Transverse colon (tissue), 4 donors: ENCODE data around the gene ARHGAP32. TPM values are rescaled to one million over a fixed set of nuclear protein-coding genes. Genes with fewer than 3 reads are reported as not detected.
"Not testable (repeated sequence)": the region's sequence is repeated elsewhere in the genome, so short reads cannot be mapped to it uniquely, and the experiment has no call there.

Experiments
- DNase-seq: peaks from one replicate; pipeline ENCODE4 v3.0.0-alpha.2; 2019
- H3K27ac ChIP-seq, 4 donors: fragments of 200-600 bp; sonication (generic); 2 replicates each; pipeline ENCODE4 v1.5.1; 2016 to 2018; ENCODE audit warnings: inconsistent platforms in 4 of 4
- H3K27me3 ChIP-seq: fragments of 200-600 bp; sonication (generic); 2 replicates; pipeline ENCODE4 v1.5.1; 2017; ENCODE audit warnings: inconsistent platforms
- H3K36me3 ChIP-seq, 4 donors: fragments of 200-600 bp; sonication (generic); 2 replicates each; pipeline ENCODE4 v1.5.1; 2017 to 2019; ENCODE audit warnings: inconsistent platforms in 4 of 4
- H3K4me1 ChIP-seq, 4 donors: fragments of 200-600 bp; sonication (generic); 2 replicates each; pipeline ENCODE4 v1.5.1; 2017 to 2020; ENCODE audit warnings: inconsistent platforms in 4 of 4
- H3K4me3 ChIP-seq, 4 donors: fragments of 200-600 bp; sonication (generic); 1 replicate in 1 of 4; 2 replicates in 3 of 4; pipeline versions ENCODE4 v1.5.1 to v1.6.1; 2017 to 2019; ENCODE audit warnings: inconsistent platforms in 4 of 4
- H3K9me3 ChIP-seq, 2 donors: fragments of 200-600 bp; sonication (generic); 2 replicates each; pipeline ENCODE4 v1.5.1; 2017 to 2019; ENCODE audit warnings: inconsistent platforms in 2 of 2
- EP300 ChIP-seq: sonication (generic); formaldehyde crosslinking; IDR thresholded peaks from one replicate; pipeline ENCODE4 v1.6.1; 2017; ENCODE audit warnings: antibody characterized with exemption, low read depth
- POLR2A ChIP-seq: fragments of 450-650 bp; IDR thresholded peaks from one replicate; pipeline ENCODE4 v1.6.1; 2016; ENCODE audit warnings: antibody characterized with exemption, mild to moderate bottlenecking, moderate library complexity
- POLR2AphosphoS5 ChIP-seq, 3 donors: sonication (generic); formaldehyde crosslinking; IDR thresholded peaks; one replicate each; pipeline ENCODE4 v1.6.1; 2016; ENCODE audit warnings: antibody characterized with exemption in 3 of 3
- WGBS, 2 donors: methylation state at CpG; one replicate each; pipeline ENCODE4 v1.1.5; 2018; ENCODE audit warnings: low coverage in 1 of 2; 5-methylcytosine and 5-hydroxymethylcytosine counted together
- in situ Hi-C, 4 donors: fragments of 200-750 bp; cut with MboI; loops; one replicate each; pipeline versions ENCODE4 v1.15.0 to v1.15.1; 2017; ENCODE audit warnings: low sequenced_read_pairs in 3 of 4, low pct_ligation_motif_present in 1 of 4, low pct_unique_long_range_greater_than_20kb in 1 of 4
- intact Hi-C: fragments of 100-400 bp; cut with DNase I; formaldehyde crosslinking; loops from one replicate; pipeline ENCODE4 v1.15.1; 2023; ENCODE audit warnings: low total_unique reads
- total RNA-seq, 4 donors: library from RNA; depleted of rRNA; stranded (reverse); fragments of >200 nt; gene quantifications; one replicate each; pipeline ENCODE4 v1.1.0, GENCODE V29; 2016
- TF ChIP-seq, protein P1 (sequence below), 5 experiments: fragments of 200-600 bp in 3 of 5; fragments of 450-650 bp in 2 of 5; sonication (generic) in 3 of 5; IDR thresholded peaks; 1 replicate in 2 of 5; 2 replicates in 3 of 5; pipeline ENCODE4 v1.5.1; 2016 to 2017; ENCODE audit warnings: antibody characterized with exemption in 5 of 5, inconsistent platforms in 3 of 5, mild to moderate bottlenecking in 2 of 5, moderate library complexity in 1 of 5

The ARHGAP32 gene
- total RNA-seq, 4 donors from 2014 or later = 66.9 to 86.9 (median 74.8) TPM

DNA sequence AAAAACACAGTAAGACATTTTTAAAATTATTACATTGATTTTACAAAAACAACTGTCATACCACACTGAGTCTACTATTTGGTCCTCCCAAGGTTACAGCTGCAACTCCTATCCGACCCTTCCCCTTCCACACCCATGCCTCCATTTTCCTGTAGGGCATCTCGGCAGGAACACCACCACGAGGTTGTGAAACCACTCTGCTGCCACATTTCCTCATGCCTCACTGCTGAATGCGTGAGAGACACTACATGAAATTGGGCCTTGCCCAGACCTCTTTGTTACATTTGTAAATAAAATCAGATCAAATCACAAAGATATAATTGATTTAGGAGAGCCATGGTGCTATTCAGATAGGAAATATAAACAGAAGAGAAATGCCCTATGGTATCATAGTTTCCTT lies 2.0 kb downstream of the ARHGAP32 start:
- Histone ChIP-seq H3K9me3 (peaks cover 0 to 3% of the 10 kb centered on the region in 2 donors), H3K4me1 (peaks cover 12 to 46% (median 23%) of the 10 kb centered on the region in 4 donors), H3K36me3 (no peaks in the 10 kb centered on the region), H3K4me3 (no peak overlapping the region), H3K27ac (peak overlapping the region; percentile 21 to 63 (median 38)), H3K27me3 (no peaks in the 10 kb centered on the region)
- DNase-seq = peak; percentile 13
- intact Hi-C loops = loop anchor here (5.0 kb wide), 1 partner anchor 598 kb away; no protein-coding TSS in a partner anchor
- no peak for TF ChIP-seq POLR2A
- no peak for TF ChIP-seq POLR2AphosphoS5 (IDR thresholded peaks at IDR 0.05)
- TF ChIP-seq EP300 = no peak
- TF ChIP-seq, protein P1, sequence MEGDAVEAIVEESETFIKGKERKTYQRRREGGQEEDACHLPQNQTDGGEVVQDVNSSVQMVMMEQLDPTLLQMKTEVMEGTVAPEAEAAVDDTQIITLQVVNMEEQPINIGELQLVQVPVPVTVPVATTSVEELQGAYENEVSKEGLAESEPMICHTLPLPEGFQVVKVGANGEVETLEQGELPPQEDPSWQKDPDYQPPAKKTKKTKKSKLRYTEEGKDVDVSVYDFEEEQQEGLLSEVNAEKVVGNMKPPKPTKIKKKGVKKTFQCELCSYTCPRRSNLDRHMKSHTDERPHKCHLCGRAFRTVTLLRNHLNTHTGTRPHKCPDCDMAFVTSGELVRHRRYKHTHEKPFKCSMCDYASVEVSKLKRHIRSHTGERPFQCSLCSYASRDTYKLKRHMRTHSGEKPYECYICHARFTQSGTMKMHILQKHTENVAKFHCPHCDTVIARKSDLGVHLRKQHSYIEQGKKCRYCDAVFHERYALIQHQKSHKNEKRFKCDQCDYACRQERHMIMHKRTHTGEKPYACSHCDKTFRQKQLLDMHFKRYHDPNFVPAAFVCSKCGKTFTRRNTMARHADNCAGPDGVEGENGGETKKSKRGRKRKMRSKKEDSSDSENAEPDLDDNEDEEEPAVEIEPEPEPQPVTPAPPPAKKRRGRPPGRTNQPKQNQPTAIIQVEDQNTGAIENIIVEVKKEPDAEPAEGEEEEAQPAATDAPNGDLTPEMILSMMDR (IDR thresholded peaks at IDR 0.05) = no peak
- 32 to 42% methylated on average over 3 to 4 of the region's 4 CpGs for WGBS, 2 donors
- in situ Hi-C loops = no loop called here

- H3K36me3 ChIP-seq = no peaks in the 10 kb centered on the region
- H3K4me3 ChIP-seq = no peak overlapping the region
- intact Hi-C loops = loop anchor here (5.0 kb wide), 1 partner anchor 597 kb away; no protein-coding TSS in a partner anchor
- peaks cover 0 to 3% of the 10 kb centered on the region in 2 donors for H3K9me3 ChIP-seq
- H3K27me3 ChIP-seq = no peaks in the 10 kb centered on the region
- in situ Hi-C loops = no loop called here
- TF ChIP-seq POLR2AphosphoS5 (IDR thresholded peaks at IDR 0.05) (no peak), EP300 (no peak), POLR2A (no peak)
- TF ChIP-seq, protein P1 (IDR thresholded peaks at IDR 0.05) = no peak
- peak overlapping the region; percentile 21 to 63 (median 38) for H3K27ac ChIP-seq
- DNase-seq = no peak
- peaks cover 12 to 46% (median 23%) of the 10 kb centered on the region in 4 donors for H3K4me1 ChIP-seq
- WGBS, 2 donors = 43 to 63% methylated on average over 1 of the region's 1 CpG
Measured at GRCh38 chr11:129189646-129190045, 2.5 kb downstream of the ARHGAP32 start.

GRCh38 chr11:129185082-129185481 lies 7.0 kb downstream of the ARHGAP32 start:
- in situ Hi-C loops, H3K27ac ChIP-seq: not testable (repeated sequence)
- WGBS, 2 donors = 53% methylated on average over 2 of the region's 2 CpGs; no CpG with 5 or more reads in 1 of the 2 donors

DNA sequence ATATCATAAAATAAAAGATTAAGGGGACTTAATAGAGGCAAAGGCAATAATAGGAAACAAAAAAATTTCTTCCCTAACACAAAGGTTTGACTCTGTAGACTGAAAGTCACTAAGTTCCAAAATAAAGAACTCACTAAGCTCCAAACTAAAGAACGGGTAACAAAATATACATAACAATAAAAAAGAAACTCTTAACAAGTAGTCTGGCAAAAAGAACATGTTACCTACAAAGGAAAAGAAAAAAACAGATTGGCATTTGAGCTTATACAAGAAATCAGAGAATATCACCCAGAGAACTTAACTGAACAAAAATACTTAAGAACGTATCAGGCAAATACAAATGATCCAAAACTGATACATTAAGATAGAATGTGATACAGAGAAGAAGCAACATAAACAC lies 7.5 kb downstream of the ARHGAP32 start:
- no peak for DNase-seq
- no peaks in the 10 kb centered on the region for H3K36me3 ChIP-seq
- WGBS, 2 donors = 69 to 89% methylated on average over 2 of the region's 2 CpGs
- TF ChIP-seq, protein P1 (IDR thresholded peaks at IDR 0.05) = no peak
- TF ChIP-seq POLR2AphosphoS5 (IDR thresholded peaks at IDR 0.05) = no peak
- TF ChIP-seq POLR2A = no peak
- TF ChIP-seq EP300 = no peak
- peaks cover 0 to 3% of the 10 kb centered on the region in 2 donors for H3K9me3 ChIP-seq
- no peak overlapping the region for H3K27ac ChIP-seq
- intact Hi-C loops = no loop called here
- H3K27me3 ChIP-seq = no peaks in the 10 kb centered on the region
- no peak overlapping the region for H3K4me3 ChIP-seq
- peaks cover 4 to 12% (median 7%) of the 10 kb centered on the region in 4 donors for H3K4me1 ChIP-seq
- in situ Hi-C loops = no loop called here

More at GRCh38 chr11:129185082-129185481, 7.0 kb downstream of the ARHGAP32 start:
- H3K4me1 ChIP-seq = peaks cover 6 to 17% (median 12%) of the 10 kb centered on the region in 4 donors
- H3K4me3 ChIP-seq, intact Hi-C loops, H3K27me3 ChIP-seq, H3K9me3 ChIP-seq, H3K36me3 ChIP-seq, DNase-seq: not testable (repeated sequence)

DNA sequence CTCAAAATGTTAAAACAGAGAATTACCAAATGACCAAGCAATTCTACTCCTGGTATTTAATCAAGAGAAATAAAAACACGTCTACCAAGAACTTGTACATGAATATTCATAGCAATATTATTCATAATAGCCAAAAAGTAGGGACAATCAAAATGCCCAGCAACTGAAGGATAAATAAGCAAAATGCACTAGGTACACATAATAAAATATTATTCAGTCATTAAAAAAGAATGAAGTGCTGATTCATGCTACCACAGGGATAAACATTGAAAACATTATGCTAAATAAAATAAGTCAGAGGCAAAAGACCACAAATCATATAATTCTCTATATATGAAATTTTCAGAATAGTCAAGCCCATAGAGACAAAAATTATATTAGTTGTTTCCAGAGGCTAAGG lies 24.8 kb downstream of the ARHGAP32 start:
- no peak for DNase-seq
- no peak for TF ChIP-seq POLR2A
- no peak for TF ChIP-seq EP300
- TF ChIP-seq POLR2AphosphoS5 (IDR thresholded peaks at IDR 0.05) = no peak
- TF ChIP-seq, protein P1 (IDR thresholded peaks at IDR 0.05) = no peak
- H3K27ac ChIP-seq = no peak overlapping the region
- 88 to 89% methylated on average over 1 of the region's 1 CpG for WGBS, 2 donors
- H3K27me3 ChIP-seq = no peaks in the 10 kb centered on the region
- H3K36me3 ChIP-seq = peaks cover 0 to 7% (median under 1%) of the 10 kb centered on the region in 4 donors
- intact Hi-C loops = no loop called here
- in situ Hi-C loops = no loop called here
- H3K9me3 ChIP-seq = peaks cover 3 to 7% of the 10 kb centered on the region in 2 donors
- peaks cover 0 to 5% (median 0%) of the 10 kb centered on the region in 4 donors for H3K4me1 ChIP-seq
- H3K4me3 ChIP-seq = no peak overlapping the region
